ENCODE measurements around the gene DNAI4. TPM values are rescaled to one million over a fixed set of nuclear protein-coding genes. Genes with fewer than 3 reads are reported as not detected.
"Not testable (repeated sequence)": the region's sequence is repeated elsewhere in the genome, so short reads cannot be mapped to it uniquely, and the experiment has no call there.

The DNAI4 gene
- total RNA-seq, 1 donor from 2014 or later = 10.3 TPM

- intact Hi-C loops (cut with DNase I) = no loop called here
- Histone ChIP-seq H3K4me1 (no peaks in the 10 kb centered on the region), H3K27ac (no peak overlapping the region), H3K36me3 (no peaks in the 10 kb centered on the region), H3K27me3 (no peaks in the 10 kb centered on the region), H3K4me3 (no peak overlapping the region), H3K9me3 (no peaks in the 10 kb centered on the region)
- TF ChIP-seq POLR2AphosphoS5 (IDR thresholded peaks at IDR 0.05; ENCODE audit: insufficient read depth in 1 of 2, low read depth in 1 of 2) (no peak), POLR2A (IDR thresholded peaks at IDR 0.05) (no peak), CTCF (IDR thresholded peaks at IDR 0.05) (no peak)
- DNase-seq (ENCODE audit: extremely low spot score in 2 of 2) = no peak
Observed at GRCh38 chr1:66788231-66788939, 136.3 kb downstream of the DNAI4 start.

- intact Hi-C loops (cut with DNase I) = no loop called here
Observed at GRCh38 chr1:66787641-66788040, 137.0 kb downstream of the DNAI4 start.

GRCh38 chr1:66785800-66786199 lies 138.9 kb downstream of the DNAI4 start:
- intact Hi-C loops (cut with DNase I); DNase-seq (ENCODE audit: extremely low spot score in 2 of 2); H3K36me3 ChIP-seq; H3K4me3 ChIP-seq; H3K4me1 ChIP-seq; H3K27me3 ChIP-seq; H3K9me3 ChIP-seq; H3K27ac ChIP-seq: not testable (repeated sequence)

More at GRCh38 chr1:66787641-66788040, 137.0 kb downstream of the DNAI4 start:
- H3K4me1 ChIP-seq = no peaks in the 10 kb centered on the region
- no peaks in the 10 kb centered on the region for H3K36me3 ChIP-seq
- H3K27ac ChIP-seq = no peak overlapping the region
- no peaks in the 10 kb centered on the region for H3K27me3 ChIP-seq
- no peak overlapping the region for H3K4me3 ChIP-seq
- H3K9me3 ChIP-seq = no peaks in the 10 kb centered on the region
- no peak for DNase-seq (ENCODE audit: extremely low spot score in 2 of 2)
- TF ChIP-seq CTCF (IDR thresholded peaks at IDR 0.05) (no peak), POLR2A (IDR thresholded peaks at IDR 0.05) (no peak), POLR2AphosphoS5 (IDR thresholded peaks at IDR 0.05; ENCODE audit: insufficient read depth in 1 of 2, low read depth in 1 of 2) (no peak)

- no peak for TF ChIP-seq CTCF (IDR thresholded peaks at IDR 0.05)
- no peak for TF ChIP-seq POLR2A (IDR thresholded peaks at IDR 0.05)
- no peak for TF ChIP-seq POLR2AphosphoS5 (IDR thresholded peaks at IDR 0.05; ENCODE audit: insufficient read depth in 1 of 2, low read depth in 1 of 2)
- intact Hi-C loops (cut with DNase I) = no loop called here
- DNase-seq (ENCODE audit: extremely low spot score in 2 of 2) = no peak
Observed at GRCh38 chr1:66779475-66780078, 145.1 kb downstream of the DNAI4 start.

GRCh38 chr1:66778969-66779368 lies 145.7 kb downstream of the DNAI4 start:
- Histone ChIP-seq H3K27me3 (no peaks in the 10 kb centered on the region), H3K27ac (no peak overlapping the region), H3K4me3 (no peak overlapping the region), H3K4me1 (no peaks in the 10 kb centered on the region), H3K36me3 (no peaks in the 10 kb centered on the region), H3K9me3 (no peaks in the 10 kb centered on the region)
- DNase-seq (ENCODE audit: extremely low spot score in 2 of 2) = no peak
- no peak for TF ChIP-seq POLR2AphosphoS5 (IDR thresholded peaks at IDR 0.05; ENCODE audit: insufficient read depth in 1 of 2, low read depth in 1 of 2)
- no peak for TF ChIP-seq POLR2A (IDR thresholded peaks at IDR 0.05)
- no peak for TF ChIP-seq CTCF (IDR thresholded peaks at IDR 0.05)
- intact Hi-C loops (cut with DNase I) = no loop called here

More at GRCh38 chr1:66779475-66780078, 145.1 kb downstream of the DNAI4 start:
- Histone ChIP-seq H3K36me3 (no peaks in the 10 kb centered on the region), H3K27me3 (no peaks in the 10 kb centered on the region), H3K4me1 (no peaks in the 10 kb centered on the region), H3K27ac (no peak overlapping the region), H3K4me3 (no peak overlapping the region), H3K9me3 (no peaks in the 10 kb centered on the region)
